HFFc6 (cell line): ENCODE results near the gene NDUFB2. TPM values are rescaled to one million over a fixed set of nuclear protein-coding genes. Genes with fewer than 3 reads are reported as not detected.

Experiments
- DNase-seq: peaks from one replicate; pipeline ENCODE4 v3.0.0-alpha.2; 2018
- H3K27ac Mint-ChIP-seq: 2 replicates; pipeline ENCODE4 v1.8.0; 2020; ENCODE audit warnings: mild to moderate bottlenecking, mixed read lengths
- H3K27me3 Mint-ChIP-seq: 2 replicates; pipeline ENCODE4 v1.8.0; 2021; ENCODE audit warnings: mild to moderate bottlenecking, moderate library complexity, mixed read lengths; ENCODE audit not compliant: insufficient read depth
- H3K36me3 Mint-ChIP-seq: 2 replicates; pipeline ENCODE4 v1.8.0; 2021; ENCODE audit warnings: low read depth, mixed read lengths
- H3K4me1 Mint-ChIP-seq: 2 replicates; pipeline ENCODE4 v1.8.0; 2020; ENCODE audit warnings: low read depth, mixed read lengths
- H3K4me3 Mint-ChIP-seq: 2 replicates; pipeline ENCODE4 v1.8.0; 2020; ENCODE audit warnings: mild to moderate bottlenecking, moderate library complexity, mixed read lengths
- H3K9me3 Mint-ChIP-seq: 2 replicates; pipeline ENCODE4 v1.8.0; 2020; ENCODE audit warnings: mild to moderate bottlenecking, mixed read lengths
- CTCF ChIP-seq: fragments of 200-600 bp; sonication (generic); IDR thresholded peaks from 2 replicates; pipeline ENCODE4 v1.5.0; 2021; ENCODE audit warnings: antibody characterized with exemption, mild to moderate bottlenecking
- total RNA-seq, 6 experiments: library from RNA; stranded (reverse); fragmentation: NEBNext Ultra II Directional; extraction: Animal tissue kit (Norgen Biotek cat#: 25700); gene quantifications; 2 replicates in 1 of 6; 3 replicates in 5 of 6; pipeline ENCODE4 v1.2.3, GENCODE V29; 2021

NDUFB2 gene
- total RNA-seq, 6 experiments from 2014 or later, result 176 to 254 (median 205) TPM

- Mint-ChIP-seq H3K27ac (no peak overlapping the region), H3K36me3 (no peaks in the 10 kb centered on the region), H3K4me1 (peaks cover 35% of the 10 kb centered on the region), H3K9me3 (no peaks in the 10 kb centered on the region), H3K27me3 (peaks cover 7% of the 10 kb centered on the region), H3K4me3 (no peak overlapping the region)
- TF ChIP-seq CTCF, result no peak
- no peak for DNase-seq
Observed at GRCh38 chr7:140654109-140654387, 42.5 kb upstream of the NDUFB2 start.

GRCh38 chr7:140654661-140655060 lies 41.8 kb upstream of the NDUFB2 start:
- no peak for DNase-seq
- Mint-ChIP-seq H3K27me3 (peaks cover 7% of the 10 kb centered on the region), H3K27ac (no peak overlapping the region), H3K9me3 (no peaks in the 10 kb centered on the region), H3K36me3 (no peaks in the 10 kb centered on the region), H3K4me3 (no peak overlapping the region), H3K4me1 (peaks cover 31% of the 10 kb centered on the region)
- no peak for TF ChIP-seq CTCF

- Mint-ChIP-seq H3K27me3 (peaks cover 12% of the 10 kb centered on the region), H3K4me1 (peaks cover 30% of the 10 kb centered on the region), H3K27ac (no peak overlapping the region), H3K4me3 (peak overlapping the region; percentile 84), H3K9me3 (no peaks in the 10 kb centered on the region), H3K36me3 (no peaks in the 10 kb centered on the region)
- no peak for DNase-seq
- TF ChIP-seq CTCF, result no peak
Observed at GRCh38 chr7:140655511-140656408, 40.7 kb upstream of the NDUFB2 start.

- no peaks in the 10 kb centered on the region for H3K9me3 Mint-ChIP-seq
- peak overlapping the region; percentile 50; the same call in 1 of the 2 replicates for H3K27ac Mint-ChIP-seq
- peaks cover 15% of the 10 kb centered on the region for H3K27me3 Mint-ChIP-seq
- peak; percentile 19 for DNase-seq
- H3K36me3 Mint-ChIP-seq, result no peaks in the 10 kb centered on the region
- H3K4me1 Mint-ChIP-seq, result peaks cover 30% of the 10 kb centered on the region
- peak overlapping the region; percentile 84 for H3K4me3 Mint-ChIP-seq
- no peak for TF ChIP-seq CTCF
Observed at GRCh38 chr7:140656548-140657515, 39.7 kb upstream of the NDUFB2 start.

- H3K9me3 Mint-ChIP-seq, result no peaks in the 10 kb centered on the region
- H3K4me1 Mint-ChIP-seq, result peaks cover 30% of the 10 kb centered on the region
- peaks cover 16% of the 10 kb centered on the region for H3K27me3 Mint-ChIP-seq
- TF ChIP-seq CTCF, result no peak
- DNase-seq, result no peak
- no peaks in the 10 kb centered on the region for H3K36me3 Mint-ChIP-seq
- H3K4me3 Mint-ChIP-seq, result no peak overlapping the region
- H3K27ac Mint-ChIP-seq, result no peak overlapping the region
Observed at GRCh38 chr7:140657891-140658290, 38.6 kb upstream of the NDUFB2 start.
